GM18870 (cell line): ENCODE results near the gene HAGHL.
"Not testable (repeated sequence)": the region's sequence is repeated elsewhere in the genome, so short reads cannot be mapped to it uniquely, and the experiment has no call there.

Source experiments
- ATAC-seq: cut with Tn5 transposase; IDR thresholded peaks from one replicate; pipeline ENCODE4 v1.9.1; 2021; ENCODE audit warnings: moderate library complexity; ENCODE audit not compliant: unreplicated experiment

Gene HAGHL

GRCh38 chr16:733382-734207, 6.7 kb downstream of the HAGHL start:
- ATAC-seq = no peak

GRCh38 chr16:734208-734980, 7.5 kb downstream of the HAGHL start:
- no peak for ATAC-seq

- ATAC-seq = no peak
These were observed 8.3 kb downstream of the HAGHL start for GRCh38 chr16:734981-735881.

GRCh38 chr16:735982-736453, 9.1 kb downstream of the HAGHL start:
- no peak for ATAC-seq

GRCh38 chr16:736936-737481, 10.1 kb downstream of the HAGHL start:
- no peak for ATAC-seq

GRCh38 chr16:739560-740458, 12.9 kb downstream of the HAGHL start:
- no peak for ATAC-seq

GRCh38 chr16:740459-740763, 13.5 kb downstream of the HAGHL start:
- no peak for ATAC-seq

- ATAC-seq = no peak
These were observed 14.0 kb downstream of the HAGHL start, which contains the start of gene CIAO3 for GRCh38 chr16:740764-741505. CIAO3 (minus strand) TSS chr16:740997; CDS start chr16:740985, 12 bp downstream.

- no peak for ATAC-seq
These were observed 15.2 kb downstream of the HAGHL start for GRCh38 chr16:741986-742629.

GRCh38 chr16:742894-743293, 16.0 kb downstream of the HAGHL start:
- not testable (repeated sequence) for ATAC-seq

GRCh38 chr16:743794-744500, 17.0 kb downstream of the HAGHL start:
- ATAC-seq = no peak

GRCh38 chr16:745739-746138, 18.8 kb downstream of the HAGHL start:
- no peak for ATAC-seq

GRCh38 chr16:746637-747036, 19.7 kb downstream of the HAGHL start:
- no peak for ATAC-seq

- no peak for ATAC-seq
These were observed 21.3 kb downstream of the HAGHL start for GRCh38 chr16:747978-748746.

GRCh38 chr16:749010-749409, 22.1 kb downstream of the HAGHL start:
- ATAC-seq = no peak

- ATAC-seq = no peak
These were observed 23.6 kb downstream of the HAGHL start for GRCh38 chr16:750485-750884.
